ENCODE data around the gene TMEM129.
A peak's percentile ranks its signal among the peaks of the same experiment; 100 is the strongest.

The TMEM129 gene

GRCh38 chr4:1721003-1721665 lies at the start of gene TMEM129, which contains the start of gene TACC3:
Gene TMEM129, minus strand, starts transcription at chr4:1721323. Its CDS starts 486 bp downstream, at chr4:1720837.
Gene TACC3, plus strand, starts transcription at chr4:1721521. Its CDS starts 1,901 bp downstream, at chr4:1723422.
- DNase-seq = peak; percentile 98

DNA sequence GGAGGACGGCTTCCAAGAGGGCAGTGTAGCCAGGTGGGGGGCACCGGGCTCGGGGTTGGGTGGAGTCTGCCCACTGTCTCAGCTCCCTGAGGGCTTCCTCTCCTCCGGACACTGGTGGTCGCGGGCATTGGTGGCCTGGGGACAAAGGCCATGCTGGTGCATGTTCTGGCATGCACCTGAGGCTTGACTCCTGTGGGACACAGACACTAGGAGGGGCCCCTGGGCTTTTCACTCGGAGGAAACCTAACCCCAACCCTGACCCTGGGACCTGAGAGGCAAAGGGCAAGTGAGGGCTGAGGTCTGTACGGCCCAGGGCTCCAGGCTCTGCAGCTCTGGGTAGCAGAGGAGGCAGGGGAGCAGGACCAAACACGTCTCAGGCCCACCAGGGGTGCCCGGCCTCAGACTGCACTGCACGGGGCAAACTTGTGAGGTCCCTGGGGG lies 49.7 kb upstream of the TMEM129 start:
- no peak for DNase-seq

- no peak for DNase-seq
These were observed 49.1 kb upstream of the TMEM129 start for GRCh38 chr4:1770245-1770644.

GRCh38 chr4:1769692-1770091 lies 48.6 kb upstream of the TMEM129 start:
- DNase-seq = no peak

GRCh38 chr4:1768367-1769034 lies 47.4 kb upstream of the TMEM129 start:
- no peak for DNase-seq

GRCh38 chr4:1767770-1768366 lies 46.7 kb upstream of the TMEM129 start:
- peak in 1 of 2 experiments; percentile 17 for DNase-seq

DNA sequence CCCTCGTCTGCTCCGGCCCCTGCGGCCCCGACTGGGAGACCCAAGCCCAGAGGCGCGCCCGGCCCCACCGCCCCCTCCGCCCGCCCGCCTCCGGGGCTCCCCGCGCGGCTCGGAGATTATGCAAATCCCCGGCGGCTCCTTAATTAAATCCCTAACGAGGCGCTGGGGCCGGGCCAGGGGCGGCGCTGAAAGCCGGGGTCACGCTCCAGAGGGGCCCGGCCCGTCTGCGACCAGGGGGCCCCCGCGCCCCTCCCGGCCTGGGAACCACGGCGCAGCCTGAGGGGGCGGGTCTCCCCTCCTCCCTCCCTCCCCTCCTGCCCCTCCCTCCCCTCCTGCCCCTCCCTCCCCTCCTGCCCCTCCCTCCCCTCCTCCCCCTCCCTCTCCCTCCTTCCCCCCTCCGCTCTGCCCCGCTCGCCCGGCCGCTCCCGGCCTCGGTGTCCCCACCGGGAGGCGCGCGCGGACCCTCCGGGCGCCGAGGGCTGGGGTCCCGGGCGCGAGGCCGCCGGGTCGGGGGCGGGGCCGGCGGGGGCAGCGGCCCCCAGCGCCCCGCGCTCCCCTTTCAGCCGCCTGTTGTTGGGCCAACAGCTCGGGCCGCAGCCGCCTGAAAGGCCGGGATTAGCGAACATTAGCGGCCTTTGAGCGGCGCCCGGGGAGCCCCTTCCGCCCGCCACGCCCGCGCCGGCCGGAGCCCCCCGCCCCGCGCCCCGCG lies 46.1 kb upstream of the TMEM129 start:
- DNase-seq = peak in 1 of 2 experiments; percentile 8

GRCh38 chr4:1766106-1767060 lies 45.3 kb upstream of the TMEM129 start:
- DNase-seq = no peak

DNA sequence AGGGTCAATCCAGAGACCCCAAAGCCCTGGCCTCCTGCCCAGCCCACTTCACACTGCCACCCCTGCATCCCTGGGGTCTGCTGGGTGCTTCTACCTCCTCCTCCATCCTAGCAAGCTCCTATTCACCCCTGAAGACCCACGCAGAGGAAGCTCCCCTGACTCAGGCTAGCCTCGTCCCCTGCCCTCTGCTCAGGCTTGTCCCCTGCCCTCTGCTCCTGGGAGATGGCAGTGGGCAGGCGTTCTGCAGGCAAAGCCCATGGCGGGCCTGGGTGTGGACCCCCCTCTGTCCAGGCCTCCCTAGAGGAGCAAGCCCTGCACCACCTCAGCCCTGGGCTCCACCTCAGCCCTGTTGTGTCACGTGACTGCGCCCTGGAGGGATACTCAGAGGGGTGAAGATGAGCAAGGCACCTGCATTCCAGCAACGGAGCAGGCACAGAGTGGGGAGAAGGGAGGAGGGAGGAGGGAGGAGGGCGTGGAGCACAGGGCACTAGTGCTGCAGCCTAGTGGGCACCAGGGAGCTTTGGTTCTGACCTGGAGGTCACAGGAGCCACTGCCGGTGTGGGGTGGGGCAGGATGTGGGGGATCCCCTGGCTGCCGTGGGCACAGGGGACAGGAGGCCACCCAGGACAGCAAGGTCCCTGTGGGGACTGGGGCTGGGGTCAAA lies 44.4 kb upstream of the TMEM129 start:
- DNase-seq = no peak

GRCh38 chr4:1764670-1765069 lies 43.5 kb upstream of the TMEM129 start:
- DNase-seq = no peak

DNA sequence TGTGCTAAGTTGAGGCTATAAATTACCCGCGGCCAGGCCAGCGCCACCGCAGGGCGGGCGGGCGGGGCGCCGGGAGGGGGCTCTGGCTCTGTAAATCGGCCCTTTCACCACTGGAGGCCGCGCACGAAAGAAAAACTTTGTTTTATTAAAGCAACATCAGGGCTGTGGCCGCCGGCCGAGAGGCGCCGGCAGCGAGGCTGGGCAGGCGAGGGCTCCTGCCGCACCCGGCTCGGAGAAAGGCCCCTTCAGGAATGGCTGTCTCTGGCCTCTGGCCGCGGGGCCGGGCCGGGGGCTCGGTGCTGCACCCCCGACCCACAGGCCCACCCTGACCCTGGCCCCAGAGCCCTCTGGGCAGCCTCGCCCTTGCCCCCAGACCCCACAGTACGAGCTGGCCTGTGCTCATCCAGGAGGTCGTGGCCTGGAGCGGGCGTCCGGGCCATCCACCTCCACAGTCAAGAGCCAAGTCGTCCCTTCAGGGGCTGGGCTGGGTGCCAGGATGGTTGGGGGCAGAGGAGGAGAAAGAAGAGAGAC lies 42.5 kb upstream of the TMEM129 start:
- no peak for DNase-seq

GRCh38 chr4:1763070-1763549 lies 42.0 kb upstream of the TMEM129 start:
- DNase-seq = no peak

- DNase-seq = no peak
These were observed 41.3 kb upstream of the TMEM129 start for GRCh38 chr4:1762264-1763010.

DNA sequence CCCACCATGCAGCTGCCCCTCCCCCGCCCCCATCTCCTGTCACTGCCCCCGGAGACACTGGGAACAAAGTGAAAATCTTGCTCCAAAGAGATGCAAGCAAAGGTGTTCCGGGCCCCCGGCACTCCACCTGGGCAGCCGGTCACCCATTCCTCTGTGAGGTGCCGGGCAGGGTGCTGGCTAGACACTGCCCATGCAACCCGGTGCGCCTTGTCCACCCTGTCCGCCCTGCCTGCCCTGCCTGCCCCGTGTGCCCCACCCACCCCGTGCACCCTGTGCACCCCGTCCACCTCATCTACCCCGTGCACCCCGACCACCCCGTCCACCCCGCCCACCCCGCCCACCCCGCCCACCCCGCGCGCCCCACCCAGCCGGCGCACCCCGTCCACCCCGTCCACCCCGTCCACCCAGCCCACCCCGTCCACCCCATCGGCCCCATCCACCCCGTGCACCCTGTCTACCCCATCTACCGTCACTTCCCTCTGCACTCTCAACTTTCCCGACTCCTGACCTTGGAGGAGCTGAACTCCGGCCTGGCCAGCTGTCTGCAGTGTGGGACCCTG lies 40.1 kb upstream of the TMEM129 start:
- no peak for DNase-seq

DNA sequence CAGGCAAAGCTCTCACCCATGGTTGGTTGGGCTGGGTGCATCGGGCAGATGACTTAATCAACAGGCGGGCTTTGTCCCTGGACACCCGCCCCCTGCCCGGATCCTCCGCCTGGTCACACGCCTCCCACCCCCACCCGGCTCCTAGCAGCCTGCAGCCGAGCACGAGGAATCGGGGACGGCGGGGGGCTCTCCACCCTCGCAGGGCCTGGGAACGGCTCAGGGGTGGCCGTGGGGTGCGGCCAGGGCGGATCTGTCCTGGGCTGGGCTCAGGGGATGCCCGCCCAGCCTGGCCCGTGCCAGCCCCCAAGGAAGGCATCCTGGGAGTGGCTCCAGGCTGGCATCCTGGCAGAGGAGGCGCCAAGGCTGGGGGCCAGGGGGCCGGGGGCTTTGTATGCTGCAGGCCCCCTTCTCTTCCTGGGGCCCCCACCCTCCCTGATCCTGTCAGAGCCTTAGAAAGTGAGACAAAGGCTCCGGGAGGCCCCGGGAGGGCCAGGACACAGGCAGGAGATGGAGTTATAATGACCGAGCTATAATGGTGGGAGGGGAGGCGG lies 39.5 kb upstream of the TMEM129 start:
- no peak for DNase-seq

DNA sequence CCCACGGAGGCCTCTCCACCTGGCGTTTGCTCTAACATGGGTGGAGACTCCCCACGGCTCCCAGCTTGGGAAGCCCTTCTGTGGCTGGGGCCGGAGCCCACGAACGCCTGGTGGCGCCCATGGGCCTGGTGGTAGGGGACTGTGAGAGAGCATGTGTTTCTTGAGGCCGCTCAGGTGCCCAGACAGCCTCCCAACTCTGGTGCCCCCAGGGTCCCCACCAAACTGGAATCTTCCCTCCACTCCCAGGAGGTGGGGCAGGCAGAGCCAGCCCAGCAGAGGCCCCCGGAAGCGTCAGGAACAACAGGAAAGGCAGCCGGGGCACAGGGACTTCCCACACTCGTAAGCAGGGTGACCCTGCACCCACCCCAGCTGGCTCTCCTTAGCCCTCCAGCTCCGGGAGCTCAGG lies 38.7 kb upstream of the TMEM129 start:
- DNase-seq = no peak

DNA sequence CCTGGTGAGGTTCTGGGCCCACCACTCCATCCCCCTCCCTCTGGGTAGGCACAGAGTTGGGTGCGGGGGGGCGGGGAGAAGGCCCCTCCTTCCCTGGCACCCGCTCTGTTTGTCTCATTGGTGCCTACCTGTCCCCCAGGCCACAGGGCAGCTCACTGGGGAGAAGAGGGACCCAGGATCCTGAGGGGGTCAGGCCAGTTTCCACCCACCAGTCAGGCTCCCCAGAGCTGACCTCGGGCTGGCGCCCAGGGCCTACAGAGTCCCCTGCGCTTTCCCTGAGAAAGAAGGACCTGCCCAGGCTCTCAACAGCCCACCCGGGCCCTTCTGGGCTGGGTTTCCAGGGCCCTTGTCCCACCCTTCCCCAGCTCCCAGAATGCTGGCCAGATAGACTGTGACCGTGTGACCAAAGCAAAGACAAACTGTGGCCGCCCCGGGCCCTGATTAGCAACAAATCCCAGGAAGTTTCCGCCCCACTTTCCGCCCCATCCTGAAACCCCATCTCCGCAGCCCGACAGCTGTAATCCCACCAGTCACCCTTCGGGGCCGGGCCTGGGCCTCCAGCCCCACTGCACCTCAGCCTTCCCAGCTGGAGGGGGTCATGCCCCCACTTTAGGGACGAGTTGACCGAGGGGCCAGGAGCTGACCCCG lies 38.2 kb upstream of the TMEM129 start:
- no peak for DNase-seq

- no peak for DNase-seq
These were observed 37.4 kb upstream of the TMEM129 start for GRCh38 chr4:1758306-1759121.
